GM19043 (cell line): ENCODE measurements around the gene STUB1.

ENCODE experiments used
- ATAC-seq: cut with Tn5 transposase; IDR thresholded peaks from one replicate; pipeline ENCODE4 v1.9.1; 2021; ENCODE audit warnings: low read depth; ENCODE audit not compliant: unreplicated experiment

STUB1 gene

GRCh38 chr16:679814-680624, at the start of gene STUB1:
STUB1 (plus strand) TSS chr16:680410; CDS start chr16:680526, 116 bp downstream.
- peak; percentile 39 for ATAC-seq

GRCh38 chr16:630815-631405, 49.3 kb upstream of the STUB1 start, which contains the start of gene WFIKKN1:
WFIKKN1 (plus strand) TSS chr16:630985; CDS start chr16:631254, 269 bp downstream.
- no peak for ATAC-seq

- no peak for ATAC-seq
These were observed 48.3 kb upstream of the STUB1 start for GRCh38 chr16:631808-632358.

GRCh38 chr16:632486-633335, 47.5 kb upstream of the STUB1 start:
- ATAC-seq, result no peak

- ATAC-seq, result no peak
These were observed 46.7 kb upstream of the STUB1 start for GRCh38 chr16:633336-634050.

- ATAC-seq, result no peak
These were observed 46.0 kb upstream of the STUB1 start for GRCh38 chr16:634051-634670.

GRCh38 chr16:634996-635395, 45.2 kb upstream of the STUB1 start:
- ATAC-seq, result no peak

- no peak for ATAC-seq
These were observed 44.5 kb upstream of the STUB1 start for GRCh38 chr16:635573-636205.

GRCh38 chr16:636206-637080, 43.8 kb upstream of the STUB1 start, which contains the start of gene METTL26:
METTL26 (minus strand) TSS chr16:636305; CDS start chr16:636290, 15 bp downstream.
- peak; percentile 69 for ATAC-seq

- ATAC-seq, result no peak
These were observed 42.9 kb upstream of the STUB1 start for GRCh38 chr16:637081-638018.

- ATAC-seq, result no peak
These were observed 42.1 kb upstream of the STUB1 start for GRCh38 chr16:638034-638543.

- ATAC-seq, result no peak
These were observed 41.4 kb upstream of the STUB1 start for GRCh38 chr16:638836-639235.

GRCh38 chr16:640614-641013, 39.6 kb upstream of the STUB1 start:
- ATAC-seq, result no peak

GRCh38 chr16:641326-642188, 38.7 kb upstream of the STUB1 start, which contains the start of gene MCRIP2:
MCRIP2 (plus strand) TSS chr16:641828; CDS start chr16:641992, 164 bp downstream.
- no peak for ATAC-seq

GRCh38 chr16:642189-643049, 37.8 kb upstream of the STUB1 start:
- no peak for ATAC-seq
